ENCODE results near the gene ATAD3B.
"Not testable (repeated sequence)": the region's sequence is repeated elsewhere in the genome, so short reads cannot be mapped to it uniquely, and the experiment has no call there.

ATAD3B gene

GRCh38 chr1:1490633-1491230, 19.2 kb downstream of the ATAD3B start:
- H3K9ac ChIP-seq (ENCODE audit: low read length) = no peak overlapping the region
- no peak overlapping the region for H3K14ac ChIP-seq (ENCODE audit: low read length in 2 of 2)
- H3K23ac ChIP-seq (ENCODE audit: low read length in 2 of 2) = no peak overlapping the region
- H2AK5ac ChIP-seq (ENCODE audit: low read length, severe bottlenecking) = no peak overlapping the region
- no peak overlapping the region for H2BK5ac ChIP-seq (ENCODE audit: low read depth, low read length, poor library complexity, severe bottlenecking)
- no peak for DNase-seq
- H2AFZ ChIP-seq (ENCODE audit: low read depth, low read length) = no peak overlapping the region
- H3K27me3 ChIP-seq (ENCODE audit: control insufficient read depth in 1 of 2, insufficient read depth in 1 of 2, low read length in 2 of 2) = no peaks in the 10 kb centered on the region
- no peak overlapping the region for H3K27ac ChIP-seq (ENCODE audit: low read length, poor library complexity, severe bottlenecking)
- H4K91ac ChIP-seq (ENCODE audit: low read length) = no peak overlapping the region
- H3K4me3 ChIP-seq (ENCODE audit: insufficient read depth in 1 of 2, low read depth in 1 of 2, low read length in 2 of 2) = no peak overlapping the region
- H2BK15ac ChIP-seq (ENCODE audit: low read depth, poor library complexity, severe bottlenecking) = no peak overlapping the region
- no peak overlapping the region for H2BK12ac ChIP-seq (ENCODE audit: low read length in 2 of 2)
- H4K8ac ChIP-seq (ENCODE audit: low read length) = no peak overlapping the region
- peaks cover 17% of the 10 kb centered on the region for H3K9me3 ChIP-seq (ENCODE audit: control insufficient read depth, low read length)
- no peak overlapping the region for H2BK120ac ChIP-seq (ENCODE audit: low read depth, low read length)
- H3K36me3 ChIP-seq (ENCODE audit: control insufficient read depth in 1 of 2, insufficient read depth in 2 of 2, low read depth in 1 of 2, low read length in 2 of 2) = peaks cover 66 to 91% of the 10 kb centered on the region in 2 experiments
- no peak overlapping the region for H3K4ac ChIP-seq (ENCODE audit: low read depth in 1 of 2, low read length in 2 of 2)
- no peaks in the 10 kb centered on the region for H3K4me1 ChIP-seq (ENCODE audit: control insufficient read depth, insufficient read depth, low read depth, low read length)
- peaks cover 29% of the 10 kb centered on the region for H3K79me1 ChIP-seq (replicated peaks; ENCODE audit: low read length, poor library complexity, severe bottlenecking)
- WGBS = 98% methylated on average over 18 of the region's 25 CpGs
- H3K18ac ChIP-seq (ENCODE audit: low read depth in 1 of 2, low read length in 2 of 2) = no peak overlapping the region
- no peak overlapping the region for H3K4me2 ChIP-seq (ENCODE audit: low read length, poor library complexity, severe bottlenecking)

- H3K36me3 ChIP-seq (ENCODE audit: control insufficient read depth in 1 of 2, insufficient read depth in 2 of 2, low read depth in 1 of 2, low read length in 2 of 2) = peaks cover 66 to 91% of the 10 kb centered on the region in 2 experiments
- WGBS = 96% methylated on average over 10 of the region's 10 CpGs
- no peak overlapping the region for H2BK5ac ChIP-seq (ENCODE audit: low read depth, low read length, poor library complexity, severe bottlenecking)
- H3K18ac ChIP-seq (ENCODE audit: low read depth in 1 of 2, low read length in 2 of 2) = no peak overlapping the region
- peaks cover 30% of the 10 kb centered on the region for H3K79me1 ChIP-seq (replicated peaks; ENCODE audit: low read length, poor library complexity, severe bottlenecking)
- H2BK15ac ChIP-seq (ENCODE audit: low read depth, poor library complexity, severe bottlenecking) = no peak overlapping the region
- no peak overlapping the region for H2BK120ac ChIP-seq (ENCODE audit: low read depth, low read length)
- H2AK5ac ChIP-seq (ENCODE audit: low read length, severe bottlenecking) = no peak overlapping the region
- no peak overlapping the region for H2AFZ ChIP-seq (ENCODE audit: low read depth, low read length)
- H3K23ac ChIP-seq (ENCODE audit: low read length in 2 of 2) = no peak overlapping the region
- DNase-seq = no peak
- H3K14ac ChIP-seq (ENCODE audit: low read length in 2 of 2) = no peak overlapping the region
- H3K4me2 ChIP-seq (ENCODE audit: low read length, poor library complexity, severe bottlenecking) = no peak overlapping the region
- H3K4me1 ChIP-seq (ENCODE audit: control insufficient read depth, insufficient read depth, low read depth, low read length) = no peaks in the 10 kb centered on the region
- H2BK12ac ChIP-seq (ENCODE audit: low read length in 2 of 2) = no peak overlapping the region
- no peak overlapping the region for H3K27ac ChIP-seq (ENCODE audit: low read length, poor library complexity, severe bottlenecking)
- no peak overlapping the region for H3K9ac ChIP-seq (ENCODE audit: low read length)
- H3K9me3 ChIP-seq (ENCODE audit: control insufficient read depth, low read length) = peaks cover 17% of the 10 kb centered on the region
- H3K4me3 ChIP-seq (ENCODE audit: insufficient read depth in 1 of 2, low read depth in 1 of 2, low read length in 2 of 2) = no peak overlapping the region
- no peak overlapping the region for H4K91ac ChIP-seq (ENCODE audit: low read length)
- H3K4ac ChIP-seq (ENCODE audit: low read depth in 1 of 2, low read length in 2 of 2) = no peak overlapping the region
- no peak overlapping the region for H4K8ac ChIP-seq (ENCODE audit: low read length)
- H3K27me3 ChIP-seq (ENCODE audit: control insufficient read depth in 1 of 2, insufficient read depth in 1 of 2, low read length in 2 of 2) = no peaks in the 10 kb centered on the region
Measured at GRCh38 chr1:1491601-1492000, 20.0 kb downstream of the ATAD3B start.

- not testable (repeated sequence) for H2AK5ac ChIP-seq (ENCODE audit: low read length, severe bottlenecking); H2AFZ ChIP-seq (ENCODE audit: low read depth, low read length); H3K18ac ChIP-seq (ENCODE audit: low read depth in 1 of 2, low read length in 2 of 2); H3K4me3 ChIP-seq (ENCODE audit: insufficient read depth in 1 of 2, low read depth in 1 of 2, low read length in 2 of 2); H3K4ac ChIP-seq (ENCODE audit: low read depth in 1 of 2, low read length in 2 of 2); H3K14ac ChIP-seq (ENCODE audit: low read length in 2 of 2); H4K91ac ChIP-seq (ENCODE audit: low read length); H2BK12ac ChIP-seq (ENCODE audit: low read length in 2 of 2); H3K4me1 ChIP-seq (ENCODE audit: control insufficient read depth, insufficient read depth, low read depth, low read length); DNase-seq; H2BK120ac ChIP-seq (ENCODE audit: low read depth, low read length); H3K9ac ChIP-seq (ENCODE audit: low read length); H3K27ac ChIP-seq (ENCODE audit: low read length, poor library complexity, severe bottlenecking); H3K27me3 ChIP-seq (ENCODE audit: control insufficient read depth in 1 of 2, insufficient read depth in 1 of 2, low read length in 2 of 2); H2BK15ac ChIP-seq (ENCODE audit: low read depth, poor library complexity, severe bottlenecking); H2BK5ac ChIP-seq (ENCODE audit: low read depth, low read length, poor library complexity, severe bottlenecking); H3K4me2 ChIP-seq (ENCODE audit: low read length, poor library complexity, severe bottlenecking); H4K8ac ChIP-seq (ENCODE audit: low read length); H3K23ac ChIP-seq (ENCODE audit: low read length in 2 of 2)
- H3K79me1 ChIP-seq (replicated peaks; ENCODE audit: low read length, poor library complexity, severe bottlenecking) = peaks cover 20% of the 10 kb centered on the region
- 96% methylated on average over 20 of the region's 22 CpGs for WGBS
- H3K36me3 ChIP-seq (ENCODE audit: control insufficient read depth in 1 of 2, insufficient read depth in 2 of 2, low read depth in 1 of 2, low read length in 2 of 2) = peaks cover 46 to 68% of the 10 kb centered on the region in 2 experiments
- H3K9me3 ChIP-seq (ENCODE audit: control insufficient read depth, low read length) = peaks cover 17% of the 10 kb centered on the region
Measured at GRCh38 chr1:1494311-1494710, 22.7 kb downstream of the ATAD3B start.

- peaks cover 17% of the 10 kb centered on the region for H3K9me3 ChIP-seq (ENCODE audit: control insufficient read depth, low read length)
- DNase-seq; H2BK120ac ChIP-seq (ENCODE audit: low read depth, low read length): not testable (repeated sequence)
Measured at GRCh38 chr1:1495461-1495975, 24.0 kb downstream of the ATAD3B start.

More at GRCh38 chr1:1495461-1495975, 24.0 kb downstream of the ATAD3B start:
- H3K18ac ChIP-seq (ENCODE audit: low read depth in 1 of 2, low read length in 2 of 2); H3K4ac ChIP-seq (ENCODE audit: low read depth in 1 of 2, low read length in 2 of 2); H3K27me3 ChIP-seq (ENCODE audit: control insufficient read depth in 1 of 2, insufficient read depth in 1 of 2, low read length in 2 of 2); H2BK5ac ChIP-seq (ENCODE audit: low read depth, low read length, poor library complexity, severe bottlenecking); H4K91ac ChIP-seq (ENCODE audit: low read length); H3K9ac ChIP-seq (ENCODE audit: low read length); H3K27ac ChIP-seq (ENCODE audit: low read length, poor library complexity, severe bottlenecking); H3K23ac ChIP-seq (ENCODE audit: low read length in 2 of 2); H3K4me2 ChIP-seq (ENCODE audit: low read length, poor library complexity, severe bottlenecking); H3K4me3 ChIP-seq (ENCODE audit: insufficient read depth in 1 of 2, low read depth in 1 of 2, low read length in 2 of 2); H3K14ac ChIP-seq (ENCODE audit: low read length in 2 of 2); H3K4me1 ChIP-seq (ENCODE audit: control insufficient read depth, insufficient read depth, low read depth, low read length); H2AK5ac ChIP-seq (ENCODE audit: low read length, severe bottlenecking); H2BK15ac ChIP-seq (ENCODE audit: low read depth, poor library complexity, severe bottlenecking); H4K8ac ChIP-seq (ENCODE audit: low read length); H2BK12ac ChIP-seq (ENCODE audit: low read length in 2 of 2); H2AFZ ChIP-seq (ENCODE audit: low read depth, low read length): not testable (repeated sequence)
- Histone ChIP-seq H3K79me1 (replicated peaks; ENCODE audit: low read length, poor library complexity, severe bottlenecking) (peaks cover 18% of the 10 kb centered on the region), H3K36me3 (ENCODE audit: control insufficient read depth in 1 of 2, insufficient read depth in 2 of 2, low read depth in 1 of 2, low read length in 2 of 2) (peaks cover 38 to 56% of the 10 kb centered on the region in 2 experiments)
- 98% methylated on average over 16 of the region's 18 CpGs for WGBS
